Smooth muscle cell of the brain vasculature (primary cell): ENCODE data around the gene CD96.
"Not testable (repeated sequence)": the region's sequence is repeated elsewhere in the genome, so short reads cannot be mapped to it uniquely, and the experiment has no call there.

Experiments
- DNase-seq: peaks from one replicate; pipeline ENCODE4 v3.0.0-alpha.2; 2012; ENCODE audit warnings: low read depth, low spot score

CD96 gene

GRCh38 chr3:111672461-111672860 lies 130.5 kb downstream of the CD96 start:
- DNase-seq: not testable (repeated sequence)

GRCh38 chr3:111675846-111676210 lies 133.8 kb downstream of the CD96 start:
- DNase-seq: no peak

- DNase-seq: no peak
These were observed 134.4 kb downstream of the CD96 start for GRCh38 chr3:111676211-111677006.

- no peak for DNase-seq
These were observed 135.0 kb downstream of the CD96 start for GRCh38 chr3:111677007-111677392.

GRCh38 chr3:111681661-111682426 lies 139.8 kb downstream of the CD96 start:
- DNase-seq: no peak

GRCh38 chr3:111684640-111685039 lies 142.6 kb downstream of the CD96 start:
- DNase-seq: no peak

- no peak for DNase-seq
These were observed 146.3 kb downstream of the CD96 start for GRCh38 chr3:111688190-111688800.

GRCh38 chr3:111690242-111690641 lies 148.2 kb downstream of the CD96 start:
- no peak for DNase-seq

GRCh38 chr3:111691293-111691909 lies 149.4 kb downstream of the CD96 start:
- peak; percentile 20 for DNase-seq

GRCh38 chr3:111692593-111693552 lies 150.9 kb downstream of the CD96 start:
- DNase-seq: no peak

- DNase-seq: no peak
These were observed 152.5 kb downstream of the CD96 start for GRCh38 chr3:111694471-111694870.

GRCh38 chr3:111695636-111696117 lies 153.7 kb downstream of the CD96 start:
- DNase-seq: no peak

GRCh38 chr3:111700054-111700453 lies 158.1 kb downstream of the CD96 start:
- DNase-seq: no peak

- no peak for DNase-seq
These were observed 159.4 kb downstream of the CD96 start for GRCh38 chr3:111701292-111701906.
